PC-3 (cell line): ENCODE measurements around the gene SYT5. TPM values are rescaled to one million over a fixed set of nuclear protein-coding genes. Genes with fewer than 3 reads are reported as not detected.

Experiments
- ATAC-seq: fragments of 200-7000 bp; cut with Tn5 transposase; 2 replicates; pipeline ENCODE4 v1.9.1; 2020; ENCODE audit warnings: mild to moderate bottlenecking, moderate library complexity
- BruUV-seq: library from RNA; stranded (reverse); fragments of 400-500 nt; replicated peaks from 2 replicates; lab custom pipeline; 2021; lab: Mats Ljungman, UMichigan
- CTCF ChIA-PET: fragments of 300-600 bp; sonication (Branson Sonifier 250); formaldehyde crosslinking; loops from one replicate; lab custom pipeline; 2022; ENCODE audit warnings: antibody characterized with exemption; lab: Charles Lee
- POLR2A ChIA-PET: fragments of 300-600 bp; sonication (Branson Sonifier 250); formaldehyde crosslinking; loops from one replicate; lab custom pipeline; 2022; ENCODE audit warnings: antibody characterized with exemption; ENCODE audit not compliant: unreplicated experiment; lab: Charles Lee
- DNase-seq: peaks from one replicate; pipeline ENCODE4 v3.0.0-alpha.2; 2015
- H2AFZ ChIP-seq: fragments of 300-600 bp; sonication (generic); 2 replicates; pipeline ENCODE4 v1.6.0; 2016; ENCODE audit warnings: antibody characterized with exemption, low read length
- H3F3A ChIP-seq: fragments of 300-600 bp; sonication (generic); one replicate; pipeline ENCODE4 v1.6.0; 2017; ENCODE audit warnings: antibody characterized with exemption, low read length, control low read depth, mild to moderate bottlenecking; ENCODE audit not compliant: unreplicated experiment
- H3K27ac ChIP-seq: fragments of 300-600 bp; sonication (generic); 2 replicates; pipeline ENCODE4 v1.5.1; 2016; ENCODE audit warnings: mild to moderate bottlenecking, low read length
- H3K27me3 ChIP-seq: fragments of 300-600 bp; sonication (generic); 2 replicates; pipeline ENCODE4 v1.6.1; 2016; ENCODE audit warnings: low read length, mixed read lengths
- H3K36me3 ChIP-seq: fragments of 300-600 bp; sonication (generic); 2 replicates; pipeline ENCODE4 v1.6.1; 2016; ENCODE audit warnings: low read depth, mixed run types, low read length, mixed read lengths
- H3K4me1 ChIP-seq: fragments of 300-600 bp; sonication (generic); 2 replicates; pipeline ENCODE4 v1.5.1; 2016; ENCODE audit warnings: low read length; ENCODE audit not compliant: insufficient read depth
- H3K4me2 ChIP-seq: fragments of 300-600 bp; sonication (generic); 2 replicates; pipeline ENCODE4 v1.6.0; 2016; ENCODE audit warnings: low read length
- H3K4me3 ChIP-seq: fragments of 300-600 bp; sonication (generic); 2 replicates; pipeline ENCODE4 v1.5.1; 2016; ENCODE audit warnings: mild to moderate bottlenecking, low read length, mixed read lengths
- H3K79me2 ChIP-seq: fragments of 300-600 bp; sonication (generic); 2 replicates; pipeline ENCODE4 v1.6.1; 2017; ENCODE audit warnings: low read length, mixed read lengths
- H3K9ac ChIP-seq: fragments of 300-600 bp; sonication (generic); 2 replicates; pipeline ENCODE4 v1.6.0; 2016; ENCODE audit warnings: mild to moderate bottlenecking, low read length
- H3K9me2 ChIP-seq: fragments of 300-600 bp; sonication (generic); replicated peaks from 2 replicates; pipeline ENCODE4 v1.6.1; 2016; ENCODE audit warnings: mixed run types, low read length, mixed read lengths
- H3K9me3 ChIP-seq: fragments of 300-600 bp; sonication (generic); 2 replicates; pipeline ENCODE4 v1.6.1; 2016; ENCODE audit warnings: low read length, mixed read lengths
- H4K20me1 ChIP-seq: fragments of 300-600 bp; sonication (generic); 2 replicates; pipeline ENCODE4 v1.6.1; 2016; ENCODE audit warnings: low read length, mixed read lengths
- CTCF ChIP-seq: fragments of 300-600 bp; sonication (generic); conservative IDR thresholded peaks from 2 replicates; pipeline ENCODE4 v1.5.1; 2017; ENCODE audit warnings: antibody characterized with exemption, low read depth, mild to moderate bottlenecking, low read length
- EZH2 ChIP-seq: fragments of 300-600 bp; sonication (generic); IDR thresholded peaks from one replicate; pipeline ENCODE4 v1.6.1; 2017; ENCODE audit warnings: antibody characterized with exemption, mild to moderate bottlenecking, low read length; ENCODE audit not compliant: unreplicated experiment
- EZH2phosphoT487 ChIP-seq: fragments of 300-600 bp; sonication (generic); IDR thresholded peaks from 2 replicates; pipeline ENCODE4 v1.6.1; 2018; ENCODE audit warnings: mild to moderate bottlenecking, antibody characterized with exemption, low read length, borderline replicate concordance
- intact Hi-C: fragments of 100-400 bp; cut with micrococcal nuclease; formaldehyde crosslinking; loops from 2 replicates; pipeline ENCODE4 v1.9.0; 2023
- total RNA-seq: library from RNA; depleted of rRNA; stranded (reverse); fragments of >200 nt; gene quantifications from 2 replicates; pipeline ENCODE4 v1.2.3, GENCODE V29; 2014

The SYT5 gene
- total RNA-seq, 1 experiment from 2014 or later, result 2.5 TPM

GRCh38 chr19:55165952-55166529 is 14.0 kb downstream of the SYT5 start:
- TSS peak; percentile 73 for BruUV-seq
- Histone ChIP-seq H3K27ac (no peak overlapping the region), H3K36me3 (no peaks in the 10 kb centered on the region), H3K4me3 (peak overlapping the region; percentile 73), H3K9ac (no peak overlapping the region), H2AFZ (peak overlapping the region; percentile 86), H3K79me2 (no peaks in the 10 kb centered on the region), H3K9me2 (no peaks in the 10 kb centered on the region), H4K20me1 (no peaks in the 10 kb centered on the region), H3K4me2 (peak overlapping the region; percentile 85), H3K9me3 (no peaks in the 10 kb centered on the region), H3K4me1 (peaks cover 12% of the 10 kb centered on the region; the same call in 1 of the 2 replicates), H3K27me3 (no peaks in the 10 kb centered on the region), H3F3A (no peaks in the 10 kb centered on the region)
- ChIA-PET CTCF (interaction anchor here (0.6 to 2.1 kb wide), 5 partner anchors 10 to 433 kb away, joined by 3 to 21 read pairs (median 3); partner anchors contain the start of gene FIZ1), POLR2A (interaction anchor here (0.6 to 1.0 kb wide), 2 partner anchors 50 to 310 kb away, joined by 3 to 8 read pairs; partner anchors contain the start of gene ZNF628)
- intact Hi-C loops, result loop anchor here (1.0 to 10.0 kb wide), 3 partner anchors 23 to 91 kb away; partner anchors contain the start of genes EPS8L1 and PPP6R1
- peak; percentile 91 for DNase-seq
- ATAC-seq, result peak; percentile 73
- TF ChIP-seq EZH2 (no peak), EZH2phosphoT487 (no peak), CTCF (peak; percentile 98)

GRCh38 chr19:55161571-55162322 is 18.3 kb downstream of the SYT5 start:
- H3K9ac ChIP-seq, result no peak overlapping the region
- no peak overlapping the region for H3K27ac ChIP-seq
- no peaks in the 10 kb centered on the region for H3K36me3 ChIP-seq
- no peaks in the 10 kb centered on the region for H3K27me3 ChIP-seq
- ATAC-seq (no peak), DNase-seq (no peak)
- H3K4me3 ChIP-seq, result no peak overlapping the region
- H2AFZ ChIP-seq, result no peak overlapping the region
- H3K9me2 ChIP-seq, result no peaks in the 10 kb centered on the region
- intact Hi-C loops, result loop anchor here (10.0 kb wide), 1 partner anchor 87 kb away; the partner anchor contains the start of gene EPS8L1
- no peaks in the 10 kb centered on the region for H3F3A ChIP-seq
- H3K79me2 ChIP-seq, result no peaks in the 10 kb centered on the region
- peaks cover 26% of the 10 kb centered on the region for H3K4me1 ChIP-seq
- no TSS peak for BruUV-seq
- ChIA-PET POLR2A (no interaction called here), CTCF (interaction anchor here (0.7 kb wide), 1 partner anchor 343 kb away, joined by 3 read pairs; no protein-coding TSS in a partner anchor)
- TF ChIP-seq EZH2phosphoT487, result no peak
- no peak for TF ChIP-seq CTCF
- no peak for TF ChIP-seq EZH2
- H3K9me3 ChIP-seq, result no peaks in the 10 kb centered on the region
- no peak overlapping the region for H3K4me2 ChIP-seq
- no peaks in the 10 kb centered on the region for H4K20me1 ChIP-seq
